ENCODE data around the gene PACS2.

DNA sequence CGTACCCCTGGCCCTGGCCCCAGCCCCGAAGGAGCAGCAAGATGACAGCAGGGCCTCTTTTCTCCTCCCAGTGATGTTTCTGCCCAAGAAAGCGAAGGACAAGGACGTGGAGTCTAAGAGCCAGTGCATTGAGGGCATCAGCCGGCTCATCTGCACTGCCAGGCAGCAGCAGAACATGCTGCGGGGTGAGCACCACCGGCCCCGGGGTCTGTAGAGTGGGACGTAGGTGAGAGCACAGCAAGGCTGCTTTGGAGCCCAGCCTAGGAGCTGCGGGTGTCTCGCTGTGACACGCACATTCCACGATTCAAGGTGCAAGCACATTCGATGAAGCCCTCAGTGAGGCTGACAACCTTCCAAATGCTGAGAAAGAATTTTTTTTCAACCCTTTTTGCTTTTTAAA lies 78.6 kb downstream of the PACS2 start:
- TF ChIP-seq EZH2 (IDR thresholded peaks at IDR 0.05; ENCODE audit: borderline replicate concordance, low read depth, low read length, severe bottlenecking) (no peak), JUN (IDR thresholded peaks at IDR 0.05; ENCODE audit: borderline replicate concordance, insufficient read depth, insufficient read length, low read depth) (no peak), POLR2AphosphoS5 (IDR thresholded peaks at IDR 0.05; ENCODE audit: insufficient read depth, low read depth, low read length) (no peak), POLR2A (IDR thresholded peaks at IDR 0.05; ENCODE audit: low read depth, low read length) (no peak), MYC (IDR thresholded peaks at IDR 0.05; ENCODE audit: low read depth, low read length) (no peak)
- TF ChIP-seq, protein P1, sequence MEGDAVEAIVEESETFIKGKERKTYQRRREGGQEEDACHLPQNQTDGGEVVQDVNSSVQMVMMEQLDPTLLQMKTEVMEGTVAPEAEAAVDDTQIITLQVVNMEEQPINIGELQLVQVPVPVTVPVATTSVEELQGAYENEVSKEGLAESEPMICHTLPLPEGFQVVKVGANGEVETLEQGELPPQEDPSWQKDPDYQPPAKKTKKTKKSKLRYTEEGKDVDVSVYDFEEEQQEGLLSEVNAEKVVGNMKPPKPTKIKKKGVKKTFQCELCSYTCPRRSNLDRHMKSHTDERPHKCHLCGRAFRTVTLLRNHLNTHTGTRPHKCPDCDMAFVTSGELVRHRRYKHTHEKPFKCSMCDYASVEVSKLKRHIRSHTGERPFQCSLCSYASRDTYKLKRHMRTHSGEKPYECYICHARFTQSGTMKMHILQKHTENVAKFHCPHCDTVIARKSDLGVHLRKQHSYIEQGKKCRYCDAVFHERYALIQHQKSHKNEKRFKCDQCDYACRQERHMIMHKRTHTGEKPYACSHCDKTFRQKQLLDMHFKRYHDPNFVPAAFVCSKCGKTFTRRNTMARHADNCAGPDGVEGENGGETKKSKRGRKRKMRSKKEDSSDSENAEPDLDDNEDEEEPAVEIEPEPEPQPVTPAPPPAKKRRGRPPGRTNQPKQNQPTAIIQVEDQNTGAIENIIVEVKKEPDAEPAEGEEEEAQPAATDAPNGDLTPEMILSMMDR (IDR thresholded peaks at IDR 0.05; ENCODE audit: extremely low read depth in 1 of 2, insufficient read depth in 1 of 2, low read depth in 1 of 2, low read length in 2 of 2) = no peak
